Fibroblast of lung (primary cell): Measurements from ENCODE around the gene DHRS4L2.

Source experiments
- CTCF ChIP-seq, 2 donors: IDR thresholded peaks in 1 of 2; conservative IDR thresholded peaks in 1 of 2; 1 replicate in 1 of 2; 2 replicates in 1 of 2; pipeline ENCODE4 v1.5.1; 2011 to 2012; ENCODE audit warnings: low read length in 2 of 2, control low read depth in 1 of 2, inconsistent platforms in 1 of 2, low read depth in 1 of 2, mild to moderate bottlenecking in 1 of 2
- EZH2 ChIP-seq: IDR thresholded peaks from 2 replicates; pipeline ENCODE4 v1.5.1; 2012; ENCODE audit warnings: low read length, control low read depth, mild to moderate bottlenecking; ENCODE audit errors: missing control alignments

- no peak for TF ChIP-seq CTCF (conservative IDR thresholded peaks at IDR 0.05 in 1 of 2, IDR thresholded peaks at IDR 0.05 in 1 of 2; ENCODE audit: low read depth in 1 of 2, low read length in 2 of 2)
- TF ChIP-seq EZH2 = no peak
Measured at GRCh38 chr14:24040692-24041091, 52.0 kb downstream of the DHRS4L2 start.
